Gastroesophageal sphincter (tissue), 3 donors: ENCODE measurements around the gene HMG20B.

ENCODE experiments used
- POLR2AphosphoS5 ChIP-seq: sonication (generic); formaldehyde crosslinking; IDR thresholded peaks from one replicate; pipeline ENCODE4 v1.6.1; 2017; ENCODE audit warnings: antibody characterized with exemption
- TF ChIP-seq, protein P1 (sequence below), 4 experiments: fragments of 200-600 bp in 2 of 4; fragments of 450-650 bp in 2 of 4; sonication (generic) in 1 of 4; IDR thresholded peaks; one replicate each; pipeline ENCODE4 v1.5.1; 2017 to 2019; ENCODE audit warnings: antibody characterized with exemption in 4 of 4, mild to moderate bottlenecking in 2 of 4, moderate library complexity in 2 of 4

DNA sequence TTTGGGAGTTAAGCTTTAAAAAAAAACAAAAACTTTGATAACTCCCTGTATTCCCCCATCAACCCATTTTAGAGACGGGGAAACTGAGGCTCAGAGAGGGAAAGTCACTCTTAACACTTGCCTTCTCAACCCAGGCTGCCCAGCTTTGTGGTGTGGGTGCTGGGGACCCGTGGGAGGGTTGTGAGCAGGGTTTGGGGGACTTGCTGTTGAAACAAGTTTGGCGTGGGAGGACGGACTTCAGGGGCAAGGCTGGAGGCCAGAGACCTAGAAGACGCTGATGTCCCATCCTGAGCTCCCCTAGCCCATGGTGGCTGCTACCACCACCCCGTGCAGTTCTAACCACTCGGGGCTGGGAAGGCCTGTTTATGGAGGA is 54.6 kb downstream of the HMG20B start:
- TF ChIP-seq, protein P1, sequence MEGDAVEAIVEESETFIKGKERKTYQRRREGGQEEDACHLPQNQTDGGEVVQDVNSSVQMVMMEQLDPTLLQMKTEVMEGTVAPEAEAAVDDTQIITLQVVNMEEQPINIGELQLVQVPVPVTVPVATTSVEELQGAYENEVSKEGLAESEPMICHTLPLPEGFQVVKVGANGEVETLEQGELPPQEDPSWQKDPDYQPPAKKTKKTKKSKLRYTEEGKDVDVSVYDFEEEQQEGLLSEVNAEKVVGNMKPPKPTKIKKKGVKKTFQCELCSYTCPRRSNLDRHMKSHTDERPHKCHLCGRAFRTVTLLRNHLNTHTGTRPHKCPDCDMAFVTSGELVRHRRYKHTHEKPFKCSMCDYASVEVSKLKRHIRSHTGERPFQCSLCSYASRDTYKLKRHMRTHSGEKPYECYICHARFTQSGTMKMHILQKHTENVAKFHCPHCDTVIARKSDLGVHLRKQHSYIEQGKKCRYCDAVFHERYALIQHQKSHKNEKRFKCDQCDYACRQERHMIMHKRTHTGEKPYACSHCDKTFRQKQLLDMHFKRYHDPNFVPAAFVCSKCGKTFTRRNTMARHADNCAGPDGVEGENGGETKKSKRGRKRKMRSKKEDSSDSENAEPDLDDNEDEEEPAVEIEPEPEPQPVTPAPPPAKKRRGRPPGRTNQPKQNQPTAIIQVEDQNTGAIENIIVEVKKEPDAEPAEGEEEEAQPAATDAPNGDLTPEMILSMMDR (IDR thresholded peaks at IDR 0.05), result no peak
- no peak for TF ChIP-seq POLR2AphosphoS5
